T-helper 2 cell treated with Interferon-gamma antibody and Interleukin-4, amounts not matched to agents 100 ng/mL and 5 ng/mL, for 36 hours (primary cell): Measurements from ENCODE around the gene CLBA1. TPM values are rescaled to one million over a fixed set of nuclear protein-coding genes. Genes with fewer than 3 reads are reported as not detected.
"Not testable (repeated sequence)": the region's sequence is repeated elsewhere in the genome, so short reads cannot be mapped to it uniquely, and the experiment has no call there.

Experiments used
- intact Hi-C: fragments of 100-400 bp; cut with micrococcal nuclease; formaldehyde crosslinking; loops from one replicate; pipeline ENCODE4 v1.15.1; 2023
- total RNA-seq: library from RNA; stranded (reverse); gene quantifications from 2 replicates; pipeline ENCODE4 v1.2.3, GENCODE V29; 2022

CLBA1 gene
- total RNA-seq, 1 donor from 2014 or later = 1.2 TPM

DNA sequence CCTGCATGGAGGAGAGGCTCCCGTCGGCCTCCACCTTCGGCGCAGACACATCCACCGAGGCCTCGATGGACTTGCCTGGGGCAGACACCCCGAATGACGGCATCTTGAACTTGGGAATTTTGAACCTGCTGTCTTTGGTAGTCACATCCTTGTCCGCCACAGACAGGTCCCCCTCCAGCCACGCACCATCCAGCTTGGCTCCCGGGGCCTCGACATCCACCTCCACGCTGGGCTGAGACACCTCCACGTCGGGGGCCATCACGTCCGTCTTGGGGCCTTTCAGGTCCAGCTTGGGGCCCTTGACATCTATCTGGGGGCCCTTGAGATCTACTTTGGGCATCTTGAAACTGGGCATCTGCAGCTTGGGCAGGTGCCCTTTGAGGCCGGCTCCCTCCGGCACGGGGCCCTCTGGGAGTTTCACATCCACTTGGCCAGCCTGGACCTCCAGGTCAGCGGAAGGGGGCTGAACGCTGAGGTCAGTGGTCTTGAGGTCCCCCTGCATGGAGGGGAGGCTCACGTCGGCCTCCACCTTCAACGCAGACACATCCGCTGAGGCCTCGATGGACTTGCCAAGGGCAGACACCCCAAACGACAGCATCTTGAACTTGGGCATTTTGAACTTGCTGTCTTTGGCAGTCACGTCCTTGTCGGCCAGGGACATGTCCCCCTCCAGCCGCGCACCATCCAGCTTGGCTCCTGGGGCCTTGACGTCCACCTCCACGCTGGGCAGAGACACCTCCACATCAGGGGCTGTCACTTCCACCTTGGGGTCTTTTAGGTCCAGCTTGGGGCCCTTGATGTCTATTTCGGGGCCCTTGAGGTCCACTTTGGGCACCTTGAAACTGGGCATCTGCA, 37.5 kb upstream of the CLBA1 start:
- intact Hi-C loops = not testable (repeated sequence)

- intact Hi-C loops = no loop called here
Observed at GRCh38 chr14:104948736-104949031, 36.9 kb upstream of the CLBA1 start.

DNA sequence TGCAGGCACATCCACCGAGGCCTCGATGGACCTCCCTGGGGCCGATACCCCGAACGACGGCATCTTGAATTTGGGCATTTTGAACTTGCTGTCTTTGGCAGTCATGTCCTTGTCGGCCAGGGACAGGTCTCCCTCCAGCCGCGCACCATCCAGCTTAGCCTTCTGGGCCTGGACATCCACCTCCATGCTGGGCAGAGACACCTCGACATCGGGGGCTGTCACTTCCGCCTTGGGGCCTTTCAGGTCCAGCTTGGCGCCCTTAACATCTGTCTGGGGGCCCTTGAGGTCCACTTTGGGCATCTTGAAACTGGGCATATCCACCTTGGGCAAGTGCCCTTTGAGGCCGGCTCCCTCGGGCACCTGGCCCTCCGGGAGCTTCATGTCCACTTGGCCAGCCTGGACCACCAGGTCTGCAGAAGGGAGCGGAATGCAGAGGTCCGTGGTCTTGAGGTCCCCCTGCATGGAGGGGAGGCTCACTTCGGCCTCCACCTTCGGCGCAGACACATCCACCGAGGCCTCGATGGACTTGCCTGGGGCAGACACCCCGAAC, 36.1 kb upstream of the CLBA1 start:
- intact Hi-C loops = not testable (repeated sequence)

- intact Hi-C loops = no loop called here
Observed at GRCh38 chr14:104950021-104950420, 35.6 kb upstream of the CLBA1 start.

DNA sequence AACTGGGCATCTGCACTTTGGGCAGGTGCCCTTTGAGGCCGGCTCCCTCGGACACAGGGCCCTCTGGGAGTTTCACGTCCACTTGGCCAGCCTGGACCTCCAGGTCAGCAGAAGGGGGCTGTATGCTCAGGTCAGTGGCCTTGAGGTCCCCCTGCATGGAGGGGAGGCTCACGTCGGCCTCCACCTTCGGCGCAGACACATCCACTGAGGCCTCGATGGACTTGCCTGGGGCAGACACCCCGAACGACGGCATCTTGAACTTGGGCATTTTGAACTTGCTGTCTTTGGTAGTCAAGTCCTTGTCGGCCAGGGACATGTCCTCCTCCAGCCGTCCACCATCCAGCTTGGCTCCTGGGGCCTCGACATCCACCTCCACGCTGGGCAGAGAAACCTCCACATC, 34.9 kb upstream of the CLBA1 start:
- intact Hi-C loops = not testable (repeated sequence)

GRCh38 chr14:104951863-104952657, 33.5 kb upstream of the CLBA1 start:
- intact Hi-C loops = not testable (repeated sequence)

DNA sequence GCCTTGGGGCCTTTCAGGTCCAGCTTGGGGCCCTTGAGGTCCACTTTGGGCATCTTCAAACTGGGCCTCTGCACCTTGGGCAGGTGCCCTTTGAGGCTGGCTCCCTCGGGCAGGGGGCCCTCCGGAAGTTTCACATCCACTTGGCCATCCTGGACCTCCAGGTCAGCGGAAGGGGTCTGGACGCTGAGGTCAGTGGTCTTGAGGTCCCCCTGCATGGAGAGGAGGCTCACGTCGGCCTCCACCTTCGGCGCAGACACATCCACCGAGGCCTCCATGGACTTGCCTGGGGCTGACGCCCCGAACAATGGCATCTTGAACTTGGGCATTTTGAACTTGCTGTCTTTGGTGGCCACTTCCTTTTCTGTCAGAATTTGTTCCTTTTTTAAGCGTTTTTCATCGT, 32.5 kb upstream of the CLBA1 start:
- intact Hi-C loops = no loop called here

DNA sequence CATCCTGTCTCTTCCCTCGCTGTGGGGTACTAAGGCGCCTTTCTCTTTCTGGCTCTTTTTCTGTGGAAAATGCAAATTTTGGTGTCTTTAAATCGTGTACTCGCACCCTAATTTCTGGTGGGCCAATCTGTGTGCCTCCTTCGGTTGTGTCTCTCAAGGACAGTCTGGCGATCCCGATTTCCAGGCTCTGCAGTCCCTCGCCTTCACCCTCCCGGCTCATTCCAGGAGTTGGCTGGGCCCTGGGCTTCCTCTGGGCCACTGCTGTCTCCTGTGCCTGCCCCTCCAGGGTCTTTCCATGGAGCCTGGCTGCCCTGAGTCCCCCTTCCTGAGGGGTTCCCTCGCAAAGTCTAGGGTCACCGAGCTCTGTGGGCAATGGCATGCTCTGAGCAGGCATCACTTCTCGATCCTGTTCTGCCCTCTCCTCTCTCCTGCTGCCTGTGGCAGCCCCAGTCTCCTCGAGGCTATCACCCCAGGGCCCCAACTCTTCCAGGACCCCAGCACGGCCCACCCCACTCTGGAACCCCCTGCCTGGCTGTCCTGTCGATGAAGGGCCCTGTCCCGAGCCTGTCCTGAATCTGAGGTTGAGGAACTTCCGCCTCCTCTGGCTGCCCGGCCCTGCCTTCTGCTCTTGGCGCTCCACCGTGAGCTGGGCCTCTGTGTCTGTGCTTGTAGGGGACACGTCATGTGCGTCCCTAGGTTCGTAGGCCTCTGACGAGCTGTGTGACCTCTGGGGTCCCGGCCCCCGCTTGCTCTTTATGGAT, 31.5 kb upstream of the CLBA1 start:
- intact Hi-C loops = no loop called here

- intact Hi-C loops = no loop called here
Observed at GRCh38 chr14:104954746-104955395, 30.7 kb upstream of the CLBA1 start.

GRCh38 chr14:104955396-104955770, 30.2 kb upstream of the CLBA1 start:
- intact Hi-C loops = no loop called here

DNA sequence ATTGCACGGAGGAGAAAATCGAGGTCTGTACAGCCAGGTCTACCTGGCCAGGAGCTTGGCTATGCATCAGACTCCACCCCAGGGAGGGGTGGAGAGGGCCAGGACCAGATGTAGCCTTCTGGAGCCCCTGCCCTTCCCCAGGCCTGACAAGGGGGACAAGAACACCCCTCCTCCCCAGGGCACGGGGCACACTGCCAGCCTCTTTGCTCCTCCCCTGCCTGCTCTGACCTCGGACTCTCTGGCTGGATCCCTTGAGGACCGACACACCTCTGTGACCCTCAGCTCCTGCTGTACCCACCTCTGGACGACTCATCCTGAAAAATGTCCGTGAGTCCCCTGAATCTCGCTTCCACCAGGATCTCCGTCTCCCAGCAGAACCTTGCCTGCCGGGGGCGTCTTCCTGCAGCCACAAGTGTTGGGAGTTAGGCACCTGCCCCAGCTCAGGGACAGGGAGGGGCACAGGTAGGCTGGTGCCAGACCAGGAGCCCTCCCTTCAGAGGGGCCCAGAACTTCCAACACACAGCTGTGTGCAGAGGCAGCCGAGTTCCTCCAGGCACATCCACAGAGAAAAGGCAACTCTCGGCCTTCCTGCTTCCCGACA, 29.2 kb upstream of the CLBA1 start:
- intact Hi-C loops = no loop called here

DNA sequence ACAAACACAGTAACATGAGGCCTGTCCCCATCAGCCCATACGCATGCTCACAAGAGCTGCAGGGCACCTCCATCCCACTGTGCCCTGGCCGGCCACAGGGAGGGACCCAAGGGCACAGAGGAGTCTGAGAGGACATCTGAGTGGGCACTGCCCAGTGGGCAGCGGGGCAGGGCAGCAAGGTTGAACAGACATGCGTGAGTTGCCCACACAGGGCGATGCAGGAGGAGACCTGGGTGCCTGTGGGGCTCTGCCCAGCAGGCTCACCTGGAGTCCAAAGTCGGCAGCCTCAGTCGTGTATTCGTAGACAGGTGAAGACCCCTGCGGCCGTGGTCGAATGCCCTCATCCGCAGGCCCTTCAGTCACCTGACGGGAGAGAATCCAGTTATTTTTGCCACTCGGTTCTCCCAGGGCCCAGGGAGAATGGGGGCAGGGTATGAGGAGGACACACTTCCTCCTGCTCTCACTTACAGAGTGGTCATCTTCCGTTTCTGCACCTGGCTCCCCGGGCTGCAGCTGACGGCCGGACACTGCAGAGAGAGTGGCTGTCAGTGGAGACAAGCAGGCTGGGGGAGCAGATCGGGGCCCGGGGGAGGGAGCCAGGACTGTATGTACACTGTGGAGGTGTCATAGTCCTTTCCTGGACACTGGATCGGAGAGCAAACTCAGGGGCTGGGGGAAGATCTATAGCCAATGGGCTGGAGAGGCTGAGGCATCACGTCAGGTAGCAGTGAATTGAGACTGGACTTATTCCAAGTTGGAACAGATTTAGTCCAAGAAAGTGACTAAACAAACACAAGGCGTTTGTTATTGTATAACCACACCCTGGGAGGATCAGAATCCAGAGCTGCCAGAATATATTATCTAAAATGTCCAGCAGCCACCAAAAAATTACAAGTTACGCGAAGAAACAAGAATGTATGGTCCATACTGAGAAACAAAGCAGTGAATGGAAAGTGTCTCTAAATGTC, 28.2 kb upstream of the CLBA1 start:
- intact Hi-C loops = no loop called here

DNA sequence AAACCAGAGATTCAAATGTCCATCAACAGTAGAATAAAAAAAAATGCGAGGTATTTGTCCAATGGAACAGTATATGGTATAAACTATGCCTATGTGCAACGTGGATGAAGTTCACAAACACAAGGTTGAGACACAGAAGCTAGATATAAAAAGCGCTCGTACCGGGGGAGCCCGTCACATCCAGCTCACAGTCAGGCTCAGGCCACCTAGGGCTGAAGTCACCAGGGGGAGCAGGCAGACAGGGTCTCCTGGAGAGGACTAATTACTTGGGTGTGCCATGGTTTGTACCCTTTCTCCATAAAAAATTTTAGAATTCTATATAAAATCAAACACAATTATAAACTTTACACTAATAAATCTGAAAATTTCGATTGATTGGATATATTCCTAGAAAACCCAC, 21.0 kb upstream of the CLBA1 start:
- intact Hi-C loops = no loop called here

DNA sequence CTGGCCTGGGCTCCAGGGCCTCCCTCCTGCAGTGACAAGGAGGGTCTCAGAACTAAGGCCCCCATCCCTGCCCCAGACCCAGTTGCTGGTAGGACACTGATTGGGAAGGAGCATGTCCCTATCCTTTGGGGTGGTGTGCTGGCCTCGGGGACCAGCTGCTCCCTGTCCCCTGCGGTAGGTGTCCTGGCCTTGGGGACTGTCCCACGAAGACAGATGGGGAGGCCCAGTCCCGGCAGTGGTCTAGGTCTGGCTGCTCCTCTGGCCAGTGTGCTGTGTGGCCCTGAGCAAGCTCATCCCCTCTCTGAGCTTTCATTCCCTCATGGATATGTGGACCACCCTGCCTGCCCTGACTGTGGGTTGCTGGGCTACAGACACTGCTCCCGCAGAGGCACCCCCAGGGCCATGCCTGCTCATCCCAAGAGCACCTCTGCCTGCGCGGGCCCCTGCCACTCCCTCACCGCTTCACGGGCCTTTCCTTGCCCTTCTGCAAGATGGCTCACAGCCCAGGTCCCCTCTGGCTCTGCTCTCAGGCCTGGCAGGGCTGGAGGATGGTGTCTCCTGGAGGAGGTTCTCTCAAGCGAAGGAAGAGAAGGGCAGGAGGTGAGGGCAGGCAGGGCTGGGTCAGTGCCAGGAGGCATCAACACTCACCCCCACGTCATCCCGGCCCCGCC, 19.9 kb upstream of the CLBA1 start:
- intact Hi-C loops = no loop called here

GRCh38 chr14:104966261-104966865, 19.2 kb upstream of the CLBA1 start:
- intact Hi-C loops = no loop called here

DNA sequence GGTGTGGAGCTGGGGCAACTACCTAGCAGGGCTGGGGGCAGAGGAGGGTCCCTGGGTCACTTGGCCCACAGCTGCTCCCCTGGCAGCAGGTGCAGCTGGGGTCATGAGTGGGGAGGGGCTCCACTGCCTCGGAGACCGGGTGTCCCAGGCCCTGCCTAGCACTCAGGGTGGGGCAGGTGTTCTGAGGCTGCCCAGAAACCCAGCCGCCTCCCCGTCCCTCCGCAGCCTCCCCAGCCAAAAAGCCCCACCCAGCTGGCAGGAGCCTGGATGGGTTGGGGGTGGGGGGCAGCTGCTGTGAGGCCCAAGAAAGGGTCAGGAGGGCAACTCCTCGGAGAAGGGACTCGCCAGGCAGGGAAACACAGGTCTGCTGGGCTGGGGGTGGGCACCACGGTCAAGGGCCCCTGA, 18.6 kb upstream of the CLBA1 start:
- intact Hi-C loops = no loop called here

DNA sequence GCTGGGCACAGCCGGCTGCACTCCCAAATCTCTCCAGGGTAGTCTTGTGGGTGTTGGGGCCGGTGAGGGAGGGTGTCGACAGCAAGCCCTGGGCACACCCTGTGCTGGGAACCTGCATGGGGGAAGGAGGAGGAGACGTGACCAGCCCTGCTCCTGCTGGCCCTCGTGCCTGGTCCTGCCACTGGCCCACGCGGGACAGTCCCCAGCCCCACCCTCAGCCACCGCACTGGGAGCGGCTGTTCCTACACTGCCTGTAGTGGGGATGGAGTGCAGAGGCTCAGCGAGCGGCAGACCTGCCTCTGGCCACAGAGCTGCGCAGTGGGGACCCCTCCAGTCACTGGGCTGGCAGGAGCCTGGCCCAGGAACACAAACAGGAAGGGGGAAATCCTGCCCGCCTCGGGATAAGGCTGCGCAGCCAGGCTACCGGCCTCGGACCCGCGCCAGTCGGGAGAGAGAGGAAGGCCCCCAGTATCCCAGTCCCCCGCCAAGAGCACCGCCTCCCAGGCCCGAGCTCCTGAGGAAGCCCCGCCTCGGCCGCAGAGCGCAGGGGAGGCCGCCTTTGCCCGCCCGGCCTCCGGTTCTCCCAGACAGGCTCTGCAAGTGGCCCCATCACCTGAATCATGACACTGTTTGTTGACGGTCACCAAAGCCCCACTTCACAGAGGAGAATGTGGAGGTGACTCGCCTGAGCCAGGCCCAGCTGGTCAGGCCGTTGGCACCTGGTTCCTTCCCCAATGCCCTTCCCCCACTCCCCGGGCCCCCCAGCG, 18.0 kb upstream of the CLBA1 start:
- intact Hi-C loops = no loop called here

DNA sequence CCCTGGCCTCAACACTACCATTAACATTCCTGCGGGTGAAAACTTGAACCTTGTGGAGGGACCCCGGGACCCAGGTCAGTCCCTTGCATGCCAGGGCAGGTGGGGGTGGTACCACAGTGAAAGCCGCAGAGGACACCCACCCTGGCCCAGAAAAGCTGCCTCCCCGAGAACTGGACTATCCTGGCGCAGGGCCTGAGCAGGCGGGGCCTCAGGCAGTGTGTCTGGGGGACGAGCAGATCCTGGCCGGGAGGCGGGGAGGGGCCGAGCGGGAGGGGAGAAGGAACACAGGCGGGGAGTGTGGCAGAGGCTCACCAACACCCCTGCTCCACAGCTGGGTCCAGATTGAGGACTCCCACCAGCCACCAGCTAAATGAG, 17.4 kb upstream of the CLBA1 start:
- intact Hi-C loops = no loop called here
